Measurements from ENCODE around the gene ANAPC16.

DNA sequence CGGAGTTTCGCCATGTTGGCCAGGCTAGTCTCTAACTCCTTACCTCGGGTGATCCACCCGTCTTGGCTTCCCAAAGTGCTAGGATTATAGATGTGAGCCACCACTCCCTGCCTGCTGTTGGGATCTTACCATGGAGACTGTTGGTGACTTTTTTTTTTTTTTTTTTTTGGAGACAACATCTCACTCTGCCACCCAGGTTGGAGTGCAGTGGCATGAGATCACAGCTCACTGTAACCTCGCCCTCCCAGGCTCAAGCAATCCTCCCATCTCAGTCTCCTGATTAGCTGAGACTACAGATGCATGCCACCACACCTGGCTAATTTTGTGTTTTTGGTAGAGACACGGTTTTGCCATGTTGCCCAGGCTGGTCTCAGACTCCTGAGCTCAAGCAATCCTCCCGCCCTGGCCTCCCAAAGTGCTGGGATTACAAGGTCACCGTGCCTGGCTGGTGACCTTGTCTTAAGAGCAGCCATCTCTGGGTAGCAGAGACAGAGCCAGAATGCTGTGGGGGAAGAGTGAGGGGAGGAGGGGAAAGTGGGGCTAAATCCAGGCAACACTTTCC lies 26.0 kb downstream of the ANAPC16 start:
- TF ChIP-seq, protein P1, sequence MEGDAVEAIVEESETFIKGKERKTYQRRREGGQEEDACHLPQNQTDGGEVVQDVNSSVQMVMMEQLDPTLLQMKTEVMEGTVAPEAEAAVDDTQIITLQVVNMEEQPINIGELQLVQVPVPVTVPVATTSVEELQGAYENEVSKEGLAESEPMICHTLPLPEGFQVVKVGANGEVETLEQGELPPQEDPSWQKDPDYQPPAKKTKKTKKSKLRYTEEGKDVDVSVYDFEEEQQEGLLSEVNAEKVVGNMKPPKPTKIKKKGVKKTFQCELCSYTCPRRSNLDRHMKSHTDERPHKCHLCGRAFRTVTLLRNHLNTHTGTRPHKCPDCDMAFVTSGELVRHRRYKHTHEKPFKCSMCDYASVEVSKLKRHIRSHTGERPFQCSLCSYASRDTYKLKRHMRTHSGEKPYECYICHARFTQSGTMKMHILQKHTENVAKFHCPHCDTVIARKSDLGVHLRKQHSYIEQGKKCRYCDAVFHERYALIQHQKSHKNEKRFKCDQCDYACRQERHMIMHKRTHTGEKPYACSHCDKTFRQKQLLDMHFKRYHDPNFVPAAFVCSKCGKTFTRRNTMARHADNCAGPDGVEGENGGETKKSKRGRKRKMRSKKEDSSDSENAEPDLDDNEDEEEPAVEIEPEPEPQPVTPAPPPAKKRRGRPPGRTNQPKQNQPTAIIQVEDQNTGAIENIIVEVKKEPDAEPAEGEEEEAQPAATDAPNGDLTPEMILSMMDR (IDR thresholded peaks at IDR 0.05; ENCODE audit: low read length), result no peak
- TF ChIP-seq EZH2 (IDR thresholded peaks at IDR 0.05; ENCODE audit: borderline replicate concordance, low read length), result no peak

All from OCI-LY1 (cell line).